ENCODE measurements around the gene SDK1.

The SDK1 gene

DNA sequence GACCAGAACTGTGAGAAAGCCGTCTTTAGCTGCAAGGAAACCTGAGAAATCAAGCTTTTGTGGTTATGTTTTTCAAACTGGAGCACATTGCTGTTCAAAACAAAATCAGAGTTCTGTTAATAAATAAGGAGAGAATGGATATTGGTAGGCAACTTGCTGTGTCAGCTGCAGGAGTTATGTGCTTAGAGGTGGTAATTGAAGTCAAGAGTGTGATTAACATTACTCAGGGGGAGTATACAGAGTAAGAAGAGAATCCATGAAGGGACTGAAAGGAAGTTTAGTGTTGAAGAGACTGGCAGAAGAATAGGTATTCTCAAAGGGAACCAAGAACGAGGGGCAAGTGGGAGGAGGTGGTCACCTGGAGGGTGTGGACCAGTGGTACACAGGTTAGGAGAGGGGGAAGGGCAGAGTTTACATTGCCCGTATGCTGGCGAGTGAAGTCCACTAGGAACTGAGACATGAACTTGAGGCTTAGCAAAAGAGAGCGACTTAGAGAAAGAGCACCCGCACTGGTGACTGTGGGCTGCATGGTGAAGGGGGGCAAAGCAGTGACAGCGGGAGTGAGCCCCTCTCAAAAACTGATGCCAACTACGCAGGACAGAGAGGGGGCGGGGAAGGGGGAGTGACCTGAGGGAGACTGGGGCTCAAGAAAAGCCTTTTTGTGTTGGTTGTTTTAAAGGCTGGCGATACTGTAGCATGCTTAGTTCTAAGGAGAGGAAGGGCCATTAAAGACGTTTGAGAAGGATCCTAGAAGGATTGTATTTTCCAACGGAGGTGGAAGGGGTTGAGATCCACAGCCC lies 80.0 kb downstream of the SDK1 start:
- in situ Hi-C loops (cut with MboI; ENCODE audit: low pct_unique_long_range_greater_than_20kb, low sequenced_read_pairs, unreplicated experiment), result no loop called here
- DNase-seq (ENCODE audit: low spot score), result no peak
- TF ChIP-seq, protein P1, sequence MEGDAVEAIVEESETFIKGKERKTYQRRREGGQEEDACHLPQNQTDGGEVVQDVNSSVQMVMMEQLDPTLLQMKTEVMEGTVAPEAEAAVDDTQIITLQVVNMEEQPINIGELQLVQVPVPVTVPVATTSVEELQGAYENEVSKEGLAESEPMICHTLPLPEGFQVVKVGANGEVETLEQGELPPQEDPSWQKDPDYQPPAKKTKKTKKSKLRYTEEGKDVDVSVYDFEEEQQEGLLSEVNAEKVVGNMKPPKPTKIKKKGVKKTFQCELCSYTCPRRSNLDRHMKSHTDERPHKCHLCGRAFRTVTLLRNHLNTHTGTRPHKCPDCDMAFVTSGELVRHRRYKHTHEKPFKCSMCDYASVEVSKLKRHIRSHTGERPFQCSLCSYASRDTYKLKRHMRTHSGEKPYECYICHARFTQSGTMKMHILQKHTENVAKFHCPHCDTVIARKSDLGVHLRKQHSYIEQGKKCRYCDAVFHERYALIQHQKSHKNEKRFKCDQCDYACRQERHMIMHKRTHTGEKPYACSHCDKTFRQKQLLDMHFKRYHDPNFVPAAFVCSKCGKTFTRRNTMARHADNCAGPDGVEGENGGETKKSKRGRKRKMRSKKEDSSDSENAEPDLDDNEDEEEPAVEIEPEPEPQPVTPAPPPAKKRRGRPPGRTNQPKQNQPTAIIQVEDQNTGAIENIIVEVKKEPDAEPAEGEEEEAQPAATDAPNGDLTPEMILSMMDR (IDR thresholded peaks at IDR 0.05; ENCODE audit: extremely low read depth, insufficient read depth, missing control alignments), result no peak

DNA sequence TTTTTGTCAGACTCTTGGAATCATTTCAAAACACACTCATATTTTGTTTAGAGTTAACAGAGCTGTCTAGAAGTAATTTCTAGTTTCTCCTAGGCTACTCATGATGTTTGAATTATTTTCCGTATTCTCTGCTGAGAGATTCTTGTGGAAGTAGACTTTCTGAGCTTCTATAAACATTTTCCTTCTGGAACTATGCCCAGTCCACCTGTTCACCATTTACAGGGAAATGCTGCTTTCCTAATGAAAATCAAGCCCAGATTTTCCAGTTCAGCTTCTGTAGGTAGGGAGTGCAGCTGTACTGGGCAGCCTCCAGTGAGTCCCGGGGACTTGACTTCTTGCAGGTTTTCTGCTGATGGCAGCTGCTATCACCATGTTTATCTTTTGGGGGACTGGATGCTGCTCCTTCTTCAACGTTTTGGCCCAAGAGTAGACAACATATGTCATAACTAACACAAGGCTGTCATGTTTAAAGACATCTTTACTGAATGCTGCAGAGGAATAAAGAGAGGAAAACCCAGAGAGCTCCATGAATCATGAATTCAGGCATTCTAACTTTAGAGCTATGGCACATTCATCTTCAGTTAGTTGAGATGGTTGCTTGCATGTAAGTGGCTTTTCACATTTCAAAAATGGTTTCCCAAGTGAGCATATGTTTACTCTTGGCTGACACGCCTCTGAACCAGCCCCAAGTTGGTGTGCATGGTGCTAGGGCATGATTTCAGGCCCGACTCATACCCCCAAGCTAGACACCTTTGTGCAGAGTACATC lies 85.6 kb downstream of the SDK1 start:
- DNase-seq (ENCODE audit: low spot score), result no peak
- TF ChIP-seq, protein P1 (IDR thresholded peaks at IDR 0.05; ENCODE audit: extremely low read depth, insufficient read depth, missing control alignments), result no peak
- in situ Hi-C loops (cut with MboI; ENCODE audit: low pct_unique_long_range_greater_than_20kb, low sequenced_read_pairs, unreplicated experiment), result no loop called here

DNA sequence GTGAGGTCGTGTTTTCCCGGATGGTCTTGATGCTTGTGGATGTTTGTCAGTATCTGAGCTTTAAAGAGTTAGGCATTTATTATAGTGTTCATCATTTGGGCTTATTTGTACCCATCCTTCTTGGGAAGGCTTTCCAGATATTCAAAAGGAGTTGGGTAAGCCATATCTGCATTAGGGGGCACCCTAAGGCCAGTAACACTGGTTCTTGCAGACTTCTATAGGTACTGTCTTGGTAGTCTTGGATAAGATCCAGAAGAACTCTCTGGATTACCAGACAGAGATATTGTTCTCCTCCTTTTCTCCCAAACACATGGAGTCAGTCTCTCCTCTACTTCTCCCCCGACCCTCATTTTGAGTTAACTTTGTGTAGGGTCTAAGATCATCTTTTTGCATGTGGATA lies 92.8 kb downstream of the SDK1 start:
- in situ Hi-C loops (cut with MboI; ENCODE audit: low pct_unique_long_range_greater_than_20kb, low sequenced_read_pairs, unreplicated experiment), result no loop called here
- DNase-seq (ENCODE audit: low spot score), result no peak
- TF ChIP-seq, protein P1 (IDR thresholded peaks at IDR 0.05; ENCODE audit: extremely low read depth, insufficient read depth, missing control alignments), result no peak

DNA sequence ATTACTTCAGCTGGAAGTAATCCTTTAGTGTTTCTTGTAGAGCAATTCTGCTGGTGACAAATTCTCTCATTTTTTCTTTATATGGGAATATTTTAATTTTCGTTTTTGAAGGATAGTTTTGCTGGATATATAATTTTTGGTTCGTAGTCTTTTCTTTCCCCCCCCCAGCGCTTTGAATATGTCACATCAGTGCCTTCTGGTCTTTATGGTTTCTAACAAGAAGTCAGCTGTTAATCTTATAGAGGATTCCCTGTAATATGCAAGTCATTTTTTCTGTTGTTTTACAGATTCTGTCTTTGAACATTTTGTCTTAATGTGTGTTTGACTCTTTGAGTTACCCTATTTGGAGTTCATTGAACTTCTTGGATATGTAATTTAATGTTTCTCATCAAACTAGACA lies 96.3 kb downstream of the SDK1 start:
- DNase-seq (ENCODE audit: low spot score), result no peak
- in situ Hi-C loops (cut with MboI; ENCODE audit: low pct_unique_long_range_greater_than_20kb, low sequenced_read_pairs, unreplicated experiment), result no loop called here
- TF ChIP-seq, protein P1 (IDR thresholded peaks at IDR 0.05; ENCODE audit: extremely low read depth, insufficient read depth, missing control alignments), result no peak

DNA sequence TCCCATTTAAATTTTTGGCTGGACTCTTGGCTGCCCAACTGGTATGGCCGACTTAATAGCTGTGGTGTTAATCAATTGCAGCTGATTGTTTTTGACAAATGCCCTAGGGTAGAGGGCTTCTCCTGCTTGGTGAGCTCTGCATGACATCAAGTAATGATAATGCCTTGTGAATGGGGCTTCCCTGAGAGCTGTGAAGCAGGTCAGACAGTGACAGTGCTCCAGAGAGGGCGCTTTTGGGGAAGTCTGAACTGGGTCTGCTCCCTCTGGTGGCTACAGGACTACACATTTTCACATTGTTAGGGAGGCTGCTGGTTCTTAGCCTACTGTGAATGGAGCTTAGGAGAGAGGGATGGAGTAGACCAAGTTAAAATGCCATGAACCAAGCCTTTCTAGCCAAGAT lies 98.8 kb downstream of the SDK1 start:
- TF ChIP-seq, protein P1 (IDR thresholded peaks at IDR 0.05; ENCODE audit: extremely low read depth, insufficient read depth, missing control alignments), result peak; percentile 16
- in situ Hi-C loops (cut with MboI; ENCODE audit: low pct_unique_long_range_greater_than_20kb, low sequenced_read_pairs, unreplicated experiment), result no loop called here
- DNase-seq (ENCODE audit: low spot score), result no peak

DNA sequence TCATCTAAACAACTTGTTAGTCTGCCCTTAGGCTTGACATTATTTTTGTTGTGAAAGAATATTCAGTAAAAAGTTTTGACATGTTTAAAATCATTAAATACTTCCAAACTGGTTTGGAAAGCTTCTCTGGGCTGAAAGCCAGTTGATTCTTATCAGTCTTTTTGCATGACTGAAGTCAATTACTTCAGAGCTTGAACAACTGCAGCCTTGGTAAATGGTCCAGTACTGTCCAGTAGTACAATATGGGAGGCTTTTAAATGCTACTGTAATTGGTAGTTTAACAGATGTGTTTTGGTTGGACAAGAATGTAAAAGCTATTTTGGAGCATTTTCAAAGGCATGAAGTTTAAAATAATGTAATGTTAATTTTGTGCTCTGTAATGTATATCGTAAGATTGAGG lies 103.4 kb downstream of the SDK1 start:
- DNase-seq (ENCODE audit: low spot score), result no peak

More for the DNA sequence above, 103.4 kb downstream of the SDK1 start:
- TF ChIP-seq, protein P1 (IDR thresholded peaks at IDR 0.05; ENCODE audit: extremely low read depth, insufficient read depth, missing control alignments), result no peak
- in situ Hi-C loops (cut with MboI; ENCODE audit: low pct_unique_long_range_greater_than_20kb, low sequenced_read_pairs, unreplicated experiment), result no loop called here
